ENCODE measurements around the gene EML4.

Gene EML4

DNA sequence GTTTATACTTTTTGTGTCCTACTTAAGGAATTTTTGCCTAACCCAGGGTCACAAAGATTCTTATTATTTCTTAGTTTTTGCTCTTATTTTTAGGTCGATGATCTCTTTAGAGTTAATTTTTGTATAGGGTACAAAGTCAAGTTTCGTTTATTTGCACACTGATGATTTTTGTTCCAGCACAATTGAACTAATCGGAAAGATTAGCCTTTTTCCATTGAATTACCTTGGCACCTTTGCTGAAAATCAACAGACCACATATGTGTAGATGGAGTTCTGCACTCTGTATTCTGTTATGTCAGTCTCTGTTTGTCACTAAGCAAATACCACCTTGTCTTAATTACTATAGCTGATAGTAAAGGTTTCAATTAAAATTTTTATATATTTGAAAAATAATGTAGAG is 18.7 kb downstream of the EML4 start:
- TF ChIP-seq, protein P1, sequence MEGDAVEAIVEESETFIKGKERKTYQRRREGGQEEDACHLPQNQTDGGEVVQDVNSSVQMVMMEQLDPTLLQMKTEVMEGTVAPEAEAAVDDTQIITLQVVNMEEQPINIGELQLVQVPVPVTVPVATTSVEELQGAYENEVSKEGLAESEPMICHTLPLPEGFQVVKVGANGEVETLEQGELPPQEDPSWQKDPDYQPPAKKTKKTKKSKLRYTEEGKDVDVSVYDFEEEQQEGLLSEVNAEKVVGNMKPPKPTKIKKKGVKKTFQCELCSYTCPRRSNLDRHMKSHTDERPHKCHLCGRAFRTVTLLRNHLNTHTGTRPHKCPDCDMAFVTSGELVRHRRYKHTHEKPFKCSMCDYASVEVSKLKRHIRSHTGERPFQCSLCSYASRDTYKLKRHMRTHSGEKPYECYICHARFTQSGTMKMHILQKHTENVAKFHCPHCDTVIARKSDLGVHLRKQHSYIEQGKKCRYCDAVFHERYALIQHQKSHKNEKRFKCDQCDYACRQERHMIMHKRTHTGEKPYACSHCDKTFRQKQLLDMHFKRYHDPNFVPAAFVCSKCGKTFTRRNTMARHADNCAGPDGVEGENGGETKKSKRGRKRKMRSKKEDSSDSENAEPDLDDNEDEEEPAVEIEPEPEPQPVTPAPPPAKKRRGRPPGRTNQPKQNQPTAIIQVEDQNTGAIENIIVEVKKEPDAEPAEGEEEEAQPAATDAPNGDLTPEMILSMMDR (IDR thresholded peaks at IDR 0.05; ENCODE audit: low read depth, low read length), result no peak
- H3K4me3 ChIP-seq (ENCODE audit: low read depth, low read length), result no peak overlapping the region

DNA sequence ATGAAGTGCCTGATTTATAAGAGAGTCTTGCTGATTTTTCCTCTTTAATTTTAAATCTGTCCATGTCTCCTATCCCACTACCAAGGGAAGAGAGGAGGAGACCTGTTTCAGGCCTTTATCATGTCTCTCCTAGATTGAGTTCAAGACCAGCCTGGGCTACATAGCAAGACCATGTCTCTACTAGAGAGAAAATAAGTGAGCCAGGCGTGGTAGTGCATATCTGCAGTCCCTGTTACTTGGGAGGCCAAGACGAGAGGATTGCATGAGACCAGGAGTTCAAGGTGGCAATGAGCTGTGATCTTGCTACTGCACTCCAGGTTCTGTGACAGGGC is 20.0 kb downstream of the EML4 start:
- no peak overlapping the region for H3K4me3 ChIP-seq (ENCODE audit: low read depth, low read length)
- TF ChIP-seq, protein P1 (IDR thresholded peaks at IDR 0.05; ENCODE audit: low read depth, low read length), result no peak

DNA sequence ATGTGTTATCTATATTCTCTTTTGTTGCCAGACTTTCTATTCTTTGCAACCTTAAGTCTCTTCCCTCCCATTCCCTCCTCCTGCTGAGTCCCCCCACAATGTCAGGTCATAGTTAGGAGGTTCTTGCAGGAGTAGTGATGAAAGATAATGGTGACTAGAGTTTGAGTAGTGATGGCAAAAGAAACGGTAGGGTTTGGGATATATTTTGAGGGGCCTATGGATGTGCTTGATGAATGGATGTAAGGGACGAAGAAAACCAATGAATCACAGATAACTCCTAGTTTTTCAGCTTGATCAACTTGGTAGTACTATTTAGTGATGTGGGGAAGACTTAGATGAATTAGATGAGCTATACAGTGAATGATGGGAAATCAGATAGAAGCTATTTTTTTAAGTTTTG is 21.0 kb downstream of the EML4 start:
- H3K4me3 ChIP-seq (ENCODE audit: low read depth, low read length), result no peak overlapping the region
- TF ChIP-seq, protein P1 (IDR thresholded peaks at IDR 0.05; ENCODE audit: low read depth, low read length), result no peak

DNA sequence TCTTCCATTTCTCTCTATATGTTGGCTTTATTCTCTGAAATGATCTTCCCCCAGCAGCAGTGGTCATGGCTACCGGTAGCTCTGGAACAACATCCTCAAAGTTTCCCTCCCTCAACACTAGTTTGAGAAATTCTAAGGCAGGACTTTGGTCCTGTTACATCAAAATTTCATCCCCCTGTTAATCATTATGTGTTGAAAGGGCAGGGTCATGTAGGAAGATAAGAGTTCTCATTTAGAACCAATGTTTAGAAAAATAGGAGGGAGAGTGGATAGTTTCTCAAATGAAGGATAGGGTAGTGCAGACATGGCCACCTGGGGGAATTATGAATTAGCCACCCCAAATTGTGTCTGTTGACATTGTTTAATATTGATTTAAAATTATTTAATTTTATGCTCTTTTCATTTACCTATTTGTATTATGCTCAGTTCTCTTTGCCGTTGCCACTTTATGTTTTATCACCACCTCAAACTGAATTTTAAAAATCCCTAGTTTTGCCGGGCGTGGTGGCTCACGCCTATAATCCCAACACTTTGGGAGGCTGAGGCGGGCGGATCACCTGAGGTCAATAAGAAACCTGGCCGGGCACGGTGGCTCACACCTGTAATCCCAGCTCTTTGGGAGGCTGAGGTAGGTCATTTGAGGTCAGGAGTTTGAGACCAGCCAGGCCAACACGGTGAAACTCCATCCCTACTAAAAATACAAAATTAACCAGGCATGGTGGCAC is 22.3 kb downstream of the EML4 start:
- no peak overlapping the region for H3K4me3 ChIP-seq (ENCODE audit: low read depth, low read length)
- TF ChIP-seq, protein P1 (IDR thresholded peaks at IDR 0.05; ENCODE audit: low read depth, low read length), result no peak

DNA sequence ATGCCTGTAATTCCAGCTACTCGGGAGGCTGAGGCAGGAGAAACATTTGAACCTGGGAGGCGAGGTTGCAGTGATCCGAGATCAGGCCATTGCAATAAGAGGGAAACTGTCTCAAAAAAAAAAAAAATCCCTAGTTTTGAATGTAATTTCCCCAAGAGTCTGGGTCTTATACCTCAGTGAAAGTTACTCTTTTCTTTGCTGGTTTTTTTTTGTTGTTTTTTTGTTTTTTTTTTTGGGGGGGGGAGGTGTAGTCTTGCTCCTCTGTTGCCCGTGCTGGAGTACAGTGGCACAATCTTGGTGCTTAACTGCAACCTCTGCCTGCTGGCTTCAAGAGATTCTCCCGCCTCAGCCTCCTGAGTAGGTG is 22.8 kb downstream of the EML4 start:
- TF ChIP-seq, protein P1 (IDR thresholded peaks at IDR 0.05; ENCODE audit: low read depth, low read length), result no peak
- H3K4me3 ChIP-seq (ENCODE audit: low read depth, low read length), result no peak overlapping the region

DNA sequence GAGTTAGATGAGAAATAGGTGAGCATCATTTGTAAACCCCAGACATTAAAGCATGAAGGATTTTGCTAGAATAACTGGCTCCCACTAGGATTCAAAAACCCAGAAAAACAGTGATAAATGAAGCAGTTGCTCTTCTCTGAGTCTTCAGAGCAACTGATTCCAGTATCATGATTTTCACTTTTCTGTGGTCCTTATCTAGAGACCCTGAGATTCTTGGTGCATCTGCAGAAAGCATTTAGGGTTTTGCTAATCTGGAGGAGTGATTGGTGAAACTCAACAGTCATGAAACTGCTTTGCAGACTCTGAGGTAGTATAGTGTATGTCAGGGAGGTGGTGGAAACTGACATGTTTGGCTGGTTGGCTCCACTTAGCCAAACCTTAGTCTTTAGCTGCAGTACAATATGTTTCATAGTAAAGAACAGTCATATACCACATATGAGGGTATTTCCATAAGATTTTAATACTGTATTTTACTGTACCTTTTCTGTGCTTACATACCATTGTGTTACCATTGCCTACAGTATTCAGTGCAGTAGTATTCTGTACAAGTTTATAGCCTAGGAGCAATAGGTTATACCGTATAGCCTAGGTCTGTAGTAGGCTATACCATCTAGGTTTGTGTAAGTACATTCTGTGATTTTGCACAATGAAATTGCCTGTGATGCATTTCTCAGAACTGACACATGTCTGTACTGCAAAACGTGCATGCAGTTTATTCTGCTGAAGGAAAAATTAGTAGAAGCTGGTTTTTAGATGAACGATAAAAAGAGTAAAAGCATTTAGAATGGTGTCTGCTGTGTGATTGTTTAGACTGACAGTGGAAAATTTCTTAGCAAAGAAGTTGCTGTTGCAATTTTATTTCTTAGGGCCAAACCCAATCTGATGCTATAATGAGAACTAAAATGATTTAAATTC is 23.8 kb downstream of the EML4 start:
- TF ChIP-seq, protein P1 (IDR thresholded peaks at IDR 0.05; ENCODE audit: low read depth, low read length), result no peak
- H3K4me3 ChIP-seq (ENCODE audit: low read depth, low read length), result no peak overlapping the region

DNA sequence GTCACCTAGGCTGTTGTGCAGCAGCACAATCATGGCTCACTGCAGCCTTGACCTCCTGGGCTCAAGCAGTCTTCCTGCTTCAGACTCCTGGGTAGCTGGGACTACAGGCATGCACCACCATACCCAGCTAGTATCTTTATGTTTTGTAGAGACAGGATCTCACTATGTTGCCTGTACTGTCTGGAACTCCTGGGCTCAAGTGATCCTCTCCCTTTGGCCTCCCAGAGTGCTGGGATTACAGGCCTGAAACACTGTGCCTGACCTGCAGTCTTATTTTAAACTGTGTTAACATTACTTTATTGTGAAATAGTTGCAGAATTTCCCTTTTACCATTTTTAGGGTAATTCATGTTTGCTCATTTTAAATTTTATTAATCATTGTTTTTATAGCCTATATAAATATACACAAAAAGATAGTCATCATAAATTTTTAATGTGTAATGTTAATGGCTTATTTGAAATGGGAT is 24.6 kb downstream of the EML4 start:
- no peak overlapping the region for H3K4me3 ChIP-seq (ENCODE audit: low read depth, low read length)
- TF ChIP-seq, protein P1 (IDR thresholded peaks at IDR 0.05; ENCODE audit: low read depth, low read length), result no peak
